LNCaP clone FGC (cell line): ENCODE results near the gene GADL1.

ENCODE experiments used
- DNase-seq: peaks from one replicate; pipeline ENCODE4 v3.0.0-alpha.2; 2011; ENCODE audit warnings: low read depth
- H3K4me3 ChIP-seq: 2 replicates; pipeline ENCODE4 v1.5.1; 2011; ENCODE audit warnings: mild to moderate bottlenecking, low read depth, low read length, control low read depth
- CTCF ChIP-seq: IDR thresholded peaks from 2 replicates; pipeline ENCODE4 v1.5.1; 2012; ENCODE audit warnings: mild to moderate bottlenecking; ENCODE audit not compliant: control insufficient read depth, insufficient read depth; ENCODE audit errors: extremely low read depth

GADL1 gene

GRCh38 chr3:30894521-30895251, at the start of gene GADL1:
Gene GADL1, minus strand, starts transcription at chr3:30894661. Its CDS starts 47 bp downstream, at chr3:30894614.
- DNase-seq = no peak
- H3K4me3 ChIP-seq = peak within 1 kb of the TSS; percentile 43
- no peak for TF ChIP-seq CTCF

- no peak overlapping the region for H3K4me3 ChIP-seq
- TF ChIP-seq CTCF = no peak
- DNase-seq = no peak
Observed at GRCh38 chr3:30944124-30944523, 49.7 kb upstream of the GADL1 start.

DNA sequence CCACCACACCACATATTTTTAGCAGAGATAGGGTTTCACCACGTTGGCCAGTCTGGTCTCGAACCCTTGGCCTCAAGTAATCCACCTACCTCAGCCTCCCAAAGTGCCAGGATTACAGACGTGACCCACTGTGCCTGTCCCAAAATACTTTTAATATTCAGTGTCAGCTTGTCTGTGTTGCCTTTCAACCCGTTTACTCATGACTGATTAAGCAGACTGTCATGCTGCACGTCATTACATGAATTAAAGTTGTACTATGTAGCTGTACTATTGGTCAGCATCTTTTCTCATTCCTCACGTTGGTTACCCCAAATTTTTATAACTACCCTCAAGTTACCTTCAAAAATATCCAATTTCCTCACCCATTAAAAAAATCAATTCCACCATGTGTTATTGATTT, 48.7 kb upstream of the GADL1 start:
- no peak overlapping the region for H3K4me3 ChIP-seq
- no peak for TF ChIP-seq CTCF
- no peak for DNase-seq

DNA sequence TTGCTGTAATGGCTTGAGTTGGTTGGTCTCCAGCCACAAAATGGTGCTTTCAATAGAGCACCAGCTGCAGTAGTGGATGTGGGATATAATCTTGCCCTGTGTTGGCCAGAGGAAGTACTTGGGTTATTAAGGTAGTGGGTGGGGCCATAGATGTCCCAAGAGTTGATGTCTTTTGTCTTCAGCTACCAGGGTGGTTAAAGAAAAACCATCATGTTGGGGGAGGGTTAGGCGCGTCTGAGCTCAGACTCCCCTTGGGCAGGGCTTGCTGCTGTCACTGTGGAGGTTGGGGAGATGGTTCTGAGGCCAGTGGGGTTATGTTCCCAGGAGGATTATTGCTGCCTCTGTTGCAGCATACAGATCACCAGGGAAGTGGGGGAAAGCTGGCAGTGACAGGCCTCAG, 46.9 kb upstream of the GADL1 start:
- no peak for DNase-seq
- H3K4me3 ChIP-seq = no peak overlapping the region
- no peak for TF ChIP-seq CTCF

DNA sequence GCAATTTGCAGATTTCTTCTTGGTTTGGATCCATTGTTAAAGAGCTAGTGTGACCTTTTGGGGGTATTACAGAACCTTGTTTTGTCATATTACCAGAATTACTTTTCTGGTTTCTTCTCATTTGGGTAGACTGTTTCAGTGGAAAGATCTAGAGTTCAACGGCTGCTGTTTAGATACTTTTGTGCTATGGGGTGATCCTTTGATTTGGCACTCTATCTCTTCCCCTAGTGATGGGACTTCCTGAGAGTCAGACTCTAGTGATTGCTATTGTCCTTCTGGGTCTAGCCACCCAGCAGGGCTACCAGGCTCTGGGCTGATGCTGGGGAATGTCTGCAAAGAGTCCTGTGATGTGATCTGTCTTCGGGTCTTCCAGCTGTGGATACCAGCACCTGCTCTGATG, 46.3 kb upstream of the GADL1 start:
- DNase-seq = no peak
- no peak for TF ChIP-seq CTCF
- no peak overlapping the region for H3K4me3 ChIP-seq

- TF ChIP-seq CTCF = peak; percentile 50
- peak; percentile 7 for DNase-seq
- H3K4me3 ChIP-seq = no peak overlapping the region
Observed at GRCh38 chr3:30934208-30934550, 39.7 kb upstream of the GADL1 start.
